Neural progenitor cell (in vitro differentiated cells): ENCODE results near the gene RNF225. TPM values are rescaled to one million over a fixed set of nuclear protein-coding genes. Genes with fewer than 3 reads are reported as not detected.

Experiments used
- DNase-seq: peaks from one replicate; pipeline ENCODE4 v3.0.0-alpha.2; 2016; ENCODE audit warnings: low spot score
- H2AFZ ChIP-seq: fragments of 200-600 bp; sonication (generic); replicated peaks from 2 replicates; pipeline ENCODE4 v1.6.1; 2016; ENCODE audit warnings: antibody characterized with exemption
- H3F3A ChIP-seq: fragments of 200-600 bp; sonication (generic); 2 replicates; pipeline ENCODE4 v1.6.1; 2016; ENCODE audit warnings: antibody characterized with exemption, low read depth
- H3K27ac ChIP-seq: fragments of 200-600 bp; sonication (generic); 2 replicates; pipeline ENCODE4 v1.5.1; 2016; ENCODE audit warnings: mild to moderate bottlenecking
- H3K27me3 ChIP-seq: fragments of 200-600 bp; sonication (generic); 2 replicates; pipeline ENCODE4 v1.6.1; 2016; ENCODE audit warnings: mild to moderate bottlenecking, moderate library complexity
- H3K36me3 ChIP-seq: fragments of 200-600 bp; sonication (generic); 2 replicates; pipeline ENCODE4 v1.5.1; 2016
- H3K4me1 ChIP-seq: fragments of 200-600 bp; sonication (generic); 2 replicates; pipeline ENCODE4 v1.6.1; 2016; ENCODE audit warnings: mixed run types
- H3K4me2 ChIP-seq: fragments of 200-600 bp; sonication (generic); 2 replicates; pipeline ENCODE4 v1.6.1; 2016
- H3K4me3 ChIP-seq: fragments of 200-600 bp; sonication (generic); 2 replicates; pipeline ENCODE4 v1.5.1; 2016
- H3K79me2 ChIP-seq: fragments of 200-600 bp; sonication (generic); 2 replicates; pipeline ENCODE4 v1.6.1; 2016; ENCODE audit warnings: low read depth
- H3K9ac ChIP-seq: fragments of 200-600 bp; sonication (generic); 2 replicates; pipeline ENCODE4 v1.6.1; 2016
- H3K9me3 ChIP-seq: fragments of 200-600 bp; sonication (generic); 2 replicates; pipeline ENCODE4 v1.5.1; 2016; ENCODE audit warnings: low read depth
- H4K20me1 ChIP-seq: fragments of 200-600 bp; sonication (generic); 2 replicates; pipeline ENCODE4 v1.6.1; 2016; ENCODE audit warnings: low read depth
- H3K27ac Mint-ChIP-seq: 3 replicates; pipeline ENCODE4 v1.8.0; 2021; ENCODE audit warnings: mixed read lengths
- H3K27me3 Mint-ChIP-seq: 2 replicates; pipeline ENCODE4 v1.8.0; 2022; ENCODE audit warnings: low read depth, mild to moderate bottlenecking, inconsistent platforms, moderate library complexity, mixed read lengths; ENCODE audit not compliant: insufficient read depth
- H3K36me3 Mint-ChIP-seq: 3 replicates; pipeline ENCODE4 v1.8.0; 2021; ENCODE audit warnings: mixed read lengths
- H3K4me1 Mint-ChIP-seq: 3 replicates; pipeline ENCODE4 v1.8.0; 2021; ENCODE audit warnings: mixed read lengths
- H3K4me3 Mint-ChIP-seq: 3 replicates; pipeline ENCODE4 v1.8.0; 2021; ENCODE audit warnings: mild to moderate bottlenecking, moderate library complexity, mixed read lengths
- H3K9me3 Mint-ChIP-seq: 3 replicates; pipeline ENCODE4 v1.8.0; 2020; ENCODE audit warnings: mixed read lengths
- EZH2 ChIP-seq: fragments of 200-600 bp; sonication (generic); IDR thresholded peaks from 2 replicates; pipeline ENCODE4 v1.6.1; 2017; ENCODE audit warnings: antibody characterized with exemption, mild to moderate bottlenecking, moderate library complexity
- EZH2phosphoT487 ChIP-seq: fragments of 200-600 bp; sonication (generic); IDR thresholded peaks from 2 replicates; pipeline ENCODE4 v1.6.1; 2017; ENCODE audit warnings: antibody characterized with exemption
- total RNA-seq: library from RNA; depleted of rRNA; stranded (reverse); fragments of >200 nt; gene quantifications from 2 replicates; pipeline ENCODE4 v1.2.3, GENCODE V29; 2015; ENCODE audit warnings: low replicate concordance
- TF ChIP-seq, protein P1 (sequence below): fragments of 200-600 bp; sonication (generic); IDR thresholded peaks from 2 replicates; pipeline ENCODE4 v1.5.1; 2017; ENCODE audit warnings: antibody characterized with exemption, mild to moderate bottlenecking

The RNF225 gene
- total RNA-seq, 1 donor from 2014 or later = not detected

DNA sequence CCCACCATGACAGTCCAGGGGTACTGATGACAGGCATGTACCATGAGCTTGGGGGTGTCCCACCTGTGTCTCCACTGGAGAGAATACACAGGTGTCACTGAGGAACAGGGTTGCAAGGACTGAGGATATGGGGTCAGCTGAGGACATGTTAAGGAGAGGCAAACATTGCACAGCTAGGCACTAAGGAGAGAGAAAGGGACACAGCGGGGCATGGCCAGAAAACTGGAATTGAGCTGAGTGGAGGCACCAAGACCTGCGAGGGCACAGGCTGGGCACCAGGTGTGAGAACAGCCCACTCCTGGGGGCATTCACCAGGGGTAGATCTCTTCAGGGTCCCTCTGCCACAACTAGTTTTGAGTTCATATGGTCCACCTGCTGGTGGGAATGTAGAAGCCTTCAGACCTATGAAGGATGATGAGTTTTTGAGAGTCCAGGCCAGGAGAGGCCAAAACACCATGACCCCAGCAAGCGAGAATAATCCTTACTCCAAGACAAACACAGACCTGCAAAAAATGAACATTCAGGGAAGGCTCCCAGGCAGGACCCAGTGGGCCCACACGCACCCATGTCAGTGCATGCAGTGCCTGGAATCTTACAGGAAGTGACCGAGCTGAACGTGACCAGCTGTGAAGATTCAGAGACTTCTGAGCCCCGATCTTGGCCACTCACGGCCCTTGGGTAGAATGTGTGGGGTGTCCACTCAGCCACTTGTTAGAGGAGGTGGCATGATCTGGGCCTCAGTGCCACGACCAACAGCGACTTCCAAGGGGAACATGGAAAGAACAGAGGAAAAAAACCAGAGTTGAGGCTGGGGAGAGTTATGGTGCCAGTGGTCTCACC is 11.6 kb downstream of the RNF225 start:
- H3K27ac ChIP-seq = no peak overlapping the region

DNA sequence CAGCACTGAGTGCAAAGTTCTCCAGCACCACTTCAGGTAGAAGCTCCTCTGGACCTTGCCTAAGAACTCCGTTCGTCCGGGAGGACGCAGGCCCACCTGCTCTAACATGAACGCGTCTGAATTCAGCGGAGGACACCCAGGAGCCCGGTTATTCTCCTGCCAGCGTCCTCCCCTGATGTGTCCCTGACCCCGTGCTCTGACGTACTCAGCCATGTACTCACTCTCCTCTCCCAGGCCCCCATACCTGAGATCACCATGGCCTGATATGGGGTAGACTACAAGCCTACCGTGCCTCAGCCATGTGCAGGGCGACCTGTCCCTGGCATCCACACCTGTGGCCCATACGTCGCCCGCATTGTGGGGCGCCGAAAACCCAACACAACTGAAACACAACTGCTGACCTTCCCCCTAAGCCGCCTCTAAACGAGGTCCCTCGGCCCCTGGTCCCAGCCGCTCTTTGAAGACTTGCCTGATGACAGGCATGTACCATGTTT is 12.2 kb downstream of the RNF225 start:
- Mint-ChIP-seq H3K4me3 (peak overlapping the region; percentile 96), H3K9me3 (peaks cover 21% of the 10 kb centered on the region), H3K4me1 (peaks cover 32% of the 10 kb centered on the region), H3K36me3 (peaks cover 30% of the 10 kb centered on the region), H3K27me3 (peaks cover 9% of the 10 kb centered on the region), H3K27ac (peak overlapping the region; percentile 91)
- peak overlapping the region; percentile 66 for H3K9ac ChIP-seq
- no peaks in the 10 kb centered on the region for H4K20me1 ChIP-seq
- H3K4me3 ChIP-seq = peak overlapping the region; percentile 78
- no peaks in the 10 kb centered on the region for H3K36me3 ChIP-seq
- peak overlapping the region; percentile 98 for H3K4me2 ChIP-seq
- H3K27ac ChIP-seq = peak overlapping the region; percentile 63
- H3K4me1 ChIP-seq = peaks cover 11% of the 10 kb centered on the region
- TF ChIP-seq EZH2phosphoT487 = no peak
- TF ChIP-seq EZH2 = no peak
- TF ChIP-seq, protein P1, sequence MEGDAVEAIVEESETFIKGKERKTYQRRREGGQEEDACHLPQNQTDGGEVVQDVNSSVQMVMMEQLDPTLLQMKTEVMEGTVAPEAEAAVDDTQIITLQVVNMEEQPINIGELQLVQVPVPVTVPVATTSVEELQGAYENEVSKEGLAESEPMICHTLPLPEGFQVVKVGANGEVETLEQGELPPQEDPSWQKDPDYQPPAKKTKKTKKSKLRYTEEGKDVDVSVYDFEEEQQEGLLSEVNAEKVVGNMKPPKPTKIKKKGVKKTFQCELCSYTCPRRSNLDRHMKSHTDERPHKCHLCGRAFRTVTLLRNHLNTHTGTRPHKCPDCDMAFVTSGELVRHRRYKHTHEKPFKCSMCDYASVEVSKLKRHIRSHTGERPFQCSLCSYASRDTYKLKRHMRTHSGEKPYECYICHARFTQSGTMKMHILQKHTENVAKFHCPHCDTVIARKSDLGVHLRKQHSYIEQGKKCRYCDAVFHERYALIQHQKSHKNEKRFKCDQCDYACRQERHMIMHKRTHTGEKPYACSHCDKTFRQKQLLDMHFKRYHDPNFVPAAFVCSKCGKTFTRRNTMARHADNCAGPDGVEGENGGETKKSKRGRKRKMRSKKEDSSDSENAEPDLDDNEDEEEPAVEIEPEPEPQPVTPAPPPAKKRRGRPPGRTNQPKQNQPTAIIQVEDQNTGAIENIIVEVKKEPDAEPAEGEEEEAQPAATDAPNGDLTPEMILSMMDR = no peak
- DNase-seq = peak; percentile 40
- H3K79me2 ChIP-seq = peaks cover 6% of the 10 kb centered on the region
- H3K9me3 ChIP-seq = no peaks in the 10 kb centered on the region
- H3F3A ChIP-seq = peaks cover 20% of the 10 kb centered on the region
- no peaks in the 10 kb centered on the region for H3K27me3 ChIP-seq
- H2AFZ ChIP-seq = peak overlapping the region; percentile 56

More for the DNA sequence above, 11.6 kb downstream of the RNF225 start:
- Histone ChIP-seq H3K9me3 (no peaks in the 10 kb centered on the region), H3K9ac (no peak overlapping the region), H4K20me1 (no peaks in the 10 kb centered on the region), H3K27me3 (no peaks in the 10 kb centered on the region), H3F3A (peaks cover 25% of the 10 kb centered on the region), H2AFZ (no peak overlapping the region), H3K4me3 (peak overlapping the region; percentile 78), H3K36me3 (no peaks in the 10 kb centered on the region), H3K79me2 (peaks cover 11% of the 10 kb centered on the region), H3K4me2 (peak overlapping the region; percentile 98), H3K4me1 (peaks cover 11% of the 10 kb centered on the region)
- H3K36me3 Mint-ChIP-seq = peaks cover 26% of the 10 kb centered on the region
- no peak for TF ChIP-seq EZH2
- TF ChIP-seq, protein P1 = peak; percentile 43
- TF ChIP-seq EZH2phosphoT487 = no peak
- peak; percentile 45 for DNase-seq
- peaks cover 18% of the 10 kb centered on the region for H3K9me3 Mint-ChIP-seq
- H3K4me1 Mint-ChIP-seq = peaks cover 32% of the 10 kb centered on the region
- H3K4me3 Mint-ChIP-seq = peak overlapping the region; percentile 96
- peaks cover 9% of the 10 kb centered on the region for H3K27me3 Mint-ChIP-seq
- H3K27ac Mint-ChIP-seq = peak overlapping the region; percentile 91

DNA sequence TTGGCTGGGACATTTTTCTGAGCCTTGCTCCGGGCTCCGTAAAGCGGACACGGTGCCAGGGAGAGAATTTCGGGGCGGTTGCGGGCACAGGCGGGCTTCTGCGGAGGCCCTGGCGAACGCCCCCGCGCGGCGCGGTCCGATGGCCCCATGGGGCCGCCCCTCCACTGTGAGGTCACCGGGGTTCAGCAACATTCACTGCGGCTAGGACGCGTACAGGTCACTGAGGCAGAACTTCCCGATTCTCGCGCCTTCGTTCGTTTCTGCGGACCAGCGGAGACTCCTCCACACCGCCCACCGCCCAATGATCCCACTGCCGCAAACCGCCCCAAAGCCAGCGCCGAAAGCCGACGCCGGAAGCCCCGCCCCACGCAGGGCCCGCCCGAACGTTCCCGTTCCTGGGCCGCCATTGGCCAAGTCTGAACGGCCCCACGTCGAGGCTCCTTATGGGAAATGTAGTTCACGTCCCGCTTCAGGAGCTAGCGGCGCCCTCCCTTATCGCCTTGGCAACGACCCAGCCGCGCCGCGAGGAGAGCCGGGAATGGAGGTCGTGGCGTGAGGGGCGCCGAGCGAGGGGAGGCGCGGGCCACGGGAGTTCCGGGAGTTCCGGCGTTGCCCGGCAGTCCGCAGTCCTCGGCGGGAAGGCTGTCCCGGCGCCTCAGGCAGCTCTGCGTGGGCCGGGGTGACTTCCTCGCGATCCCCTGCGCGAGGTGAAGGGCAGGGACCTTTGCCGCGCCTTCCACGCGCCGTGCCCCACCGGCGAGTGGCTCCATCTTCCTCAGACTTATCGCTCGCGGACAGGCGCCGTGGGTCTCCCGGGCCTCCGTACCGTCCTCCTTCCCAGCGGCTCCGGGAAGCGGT is 12.9 kb downstream of the RNF225 start, which contains the start of gene ZNF584:
TSS of gene ZNF584 (plus strand) at position 498 of the 858 bp plus-strand sequence. CDS start 499 bp downstream, outside the sequence.
- no peak for TF ChIP-seq EZH2phosphoT487
- peak; percentile 29 for TF ChIP-seq EZH2
- TF ChIP-seq, protein P1 = no peak
- peaks cover 29% of the 10 kb centered on the region for H3K36me3 Mint-ChIP-seq

More for the DNA sequence above, 12.9 kb downstream of the RNF225 start, which contains the start of gene ZNF584:
- Histone ChIP-seq H3F3A (peaks cover 20% of the 10 kb centered on the region), H3K79me2 (no peaks in the 10 kb centered on the region), H2AFZ (peak within 1 kb of the TSS; percentile 56), H3K36me3 (no peaks in the 10 kb centered on the region), H3K27ac (peak within 1 kb of the TSS; percentile 63), H3K4me1 (peaks cover 11% of the 10 kb centered on the region), H3K4me3 (peak within 1 kb of the TSS; percentile 78), H3K27me3 (no peaks in the 10 kb centered on the region), H3K4me2 (peak within 1 kb of the TSS; percentile 98), H4K20me1 (no peaks in the 10 kb centered on the region), H3K9me3 (no peaks in the 10 kb centered on the region), H3K9ac (peak within 1 kb of the TSS; percentile 66)
- Mint-ChIP-seq H3K4me1 (peaks cover 32% of the 10 kb centered on the region), H3K4me3 (peak within 1 kb of the TSS; percentile 96), H3K9me3 (peaks cover 22% of the 10 kb centered on the region), H3K27ac (peak within 1 kb of the TSS; percentile 95), H3K27me3 (peaks cover 9% of the 10 kb centered on the region)
- peak; percentile 99 for DNase-seq
